Measurements from ENCODE around the gene KLHL1.

The KLHL1 gene

GRCh38 chr13:69866555-69866954, 241.7 kb downstream of the KLHL1 start:
- DNase-seq, result no peak

- DNase-seq, result no peak
Measured at GRCh38 chr13:69857183-69857821, 250.9 kb downstream of the KLHL1 start.

GRCh38 chr13:69856331-69856730, 251.9 kb downstream of the KLHL1 start:
- no peak for DNase-seq

- DNase-seq, result no peak
Measured at GRCh38 chr13:69828527-69828926, 279.7 kb downstream of the KLHL1 start.

- no peak for DNase-seq
Measured at GRCh38 chr13:69820180-69820579, 288.1 kb downstream of the KLHL1 start.

GRCh38 chr13:69817333-69817869, 290.9 kb downstream of the KLHL1 start:
- DNase-seq, result no peak

- no peak for DNase-seq
Measured at GRCh38 chr13:69809152-69809551, 299.1 kb downstream of the KLHL1 start.

GRCh38 chr13:69796256-69796655, 312.0 kb downstream of the KLHL1 start:
- no peak for DNase-seq

- no peak for DNase-seq
Measured at GRCh38 chr13:69793783-69794453, 314.3 kb downstream of the KLHL1 start.

GRCh38 chr13:69776937-69777336, 331.3 kb downstream of the KLHL1 start:
- DNase-seq, result no peak

- DNase-seq, result no peak
Measured at GRCh38 chr13:69769608-69770007, 338.6 kb downstream of the KLHL1 start.

GRCh38 chr13:69761581-69761980, 346.7 kb downstream of the KLHL1 start:
- no peak for DNase-seq

- no peak for DNase-seq
Measured at GRCh38 chr13:69755101-69755500, 353.2 kb downstream of the KLHL1 start.

- DNase-seq, result no peak
Measured at GRCh38 chr13:69751259-69751658, 357.0 kb downstream of the KLHL1 start.

- DNase-seq, result no peak
Measured at GRCh38 chr13:69737129-69737935, 370.9 kb downstream of the KLHL1 start.

GRCh38 chr13:69721631-69722030, 386.6 kb downstream of the KLHL1 start:
- DNase-seq, result no peak

- DNase-seq, result no peak
Measured at GRCh38 chr13:69720278-69720983, 387.8 kb downstream of the KLHL1 start.

GRCh38 chr13:69706807-69707206, 401.4 kb downstream of the KLHL1 start:
- no peak for DNase-seq

- DNase-seq, result no peak
Measured at GRCh38 chr13:69704311-69704710, 403.9 kb downstream of the KLHL1 start.

- DNase-seq, result no peak
Measured at GRCh38 chr13:69690999-69691398, 417.3 kb downstream of the KLHL1 start.

- no peak for DNase-seq
Measured at GRCh38 chr13:69683921-69684686, 424.1 kb downstream of the KLHL1 start.

GRCh38 chr13:69681722-69682121, 426.5 kb downstream of the KLHL1 start:
- no peak for DNase-seq

Measured in activated CD8-positive, alpha-beta memory T cell treated with anti-CD3 and anti-CD28 coated beads, Interleukin-2, amount 50 U/mL, for 4 hours (primary cell).